ENCODE data around the gene OR56A1. TPM values are rescaled to one million over a fixed set of nuclear protein-coding genes. Genes with fewer than 3 reads are reported as not detected.
A peak's percentile ranks its signal among the peaks of the same experiment; 100 is the strongest.

OR56A1 gene
- total and polyA plus RNA-seq, 2 donors (not counting 1 experiment from before 2014, with no cell fraction given) = not detected

- 100% methylated on average over 1 of the region's 3 CpGs for WGBS (ENCODE audit: insufficient coverage)
- ChIA-PET CTCF (interaction anchor here (2.2 kb wide), 1 partner anchor 361 kb away, joined by 8 read pairs; no protein-coding TSS in a partner anchor), POLR2A (no interaction called here)
- Histone ChIP-seq H3K27ac (ENCODE audit: low read length in 2 of 2) (no peak overlapping the region), H3K79me2 (ENCODE audit: control insufficient read depth, insufficient read depth, low read length) (no peaks in the 10 kb centered on the region), H3K4me2 (replicated peaks; ENCODE audit: low read depth, low read length, poor library complexity, severe bottlenecking) (no peak overlapping the region), H3K27me3 (replicated peaks in 1 of 4; ENCODE audit: control extremely low read depth in 1 of 4, control insufficient read depth in 3 of 4, insufficient read depth in 4 of 4, low read length in 3 of 4) (no peaks in the 10 kb centered on the region), H2AFZ (ENCODE audit: insufficient read depth, low read depth, low read length, poor library complexity, severe bottlenecking) (no peak overlapping the region), H3K4me1 (ENCODE audit: control insufficient read depth in 2 of 2, insufficient read depth in 2 of 2, low read length in 2 of 2) (no peaks in the 10 kb centered on the region), H3K4me3 (ENCODE audit: control extremely low read depth in 1 of 5, extremely low read depth in 1 of 5, insufficient read depth in 1 of 5, low read depth in 2 of 5, low read length in 4 of 5) (no peak overlapping the region), H4K20me1 (ENCODE audit: control insufficient read depth, insufficient read depth, low read length, poor library complexity, severe bottlenecking) (no peaks in the 10 kb centered on the region), H3K36me3 (replicated peaks in 1 of 2; ENCODE audit: control extremely low read depth in 1 of 2, control insufficient read depth in 1 of 2, extremely low read depth in 1 of 2, insufficient read depth in 2 of 2, low read length in 1 of 2) (no peaks in the 10 kb centered on the region), H3K9me3 (ENCODE audit: control extremely low read depth in 1 of 3, control insufficient read depth in 2 of 3, insufficient read depth in 1 of 3, low read length in 2 of 3) (peaks cover 0 to 3% (median 0%) of the 10 kb centered on the region in 3 donors), H3K9ac (ENCODE audit: low read length) (no peak overlapping the region)
- TF ChIP-seq CTCF (IDR thresholded peaks at IDR 0.05) (peak; percentile 44), EZH2 (IDR thresholded peaks at IDR 0.05; ENCODE audit: borderline replicate concordance, insufficient read depth, low read depth, low read length, poor library complexity, severe bottlenecking) (no peak)
- intact Hi-C loops (cut with micrococcal nuclease) = no loop called here
- Mint-ChIP-seq H3K9me3 (ENCODE audit: insufficient read depth) (no peaks in the 10 kb centered on the region), H3K27ac (no peak overlapping the region), H3K4me1 (no peaks in the 10 kb centered on the region), H3K4me3 (no peak overlapping the region), H3K27me3 (peaks cover 15% of the 10 kb centered on the region)
- no peak for DNase-seq
- ATAC-seq (ENCODE audit: low read depth) = no peak
Observed at GRCh38 chr11:5992604-5993251, 37.8 kb downstream of the OR56A1 start.

- Histone ChIP-seq H3K9ac (ENCODE audit: low read length) (no peak overlapping the region), H3K27ac (ENCODE audit: low read length in 2 of 2) (no peak overlapping the region), H3K9me3 (ENCODE audit: control extremely low read depth in 1 of 3, control insufficient read depth in 2 of 3, insufficient read depth in 1 of 3, low read length in 2 of 3) (peaks cover 0 to 3% (median 0%) of the 10 kb centered on the region in 3 donors), H3K4me3 (ENCODE audit: control extremely low read depth in 1 of 5, extremely low read depth in 1 of 5, insufficient read depth in 1 of 5, low read depth in 2 of 5, low read length in 4 of 5) (no peak overlapping the region), H3K4me2 (replicated peaks; ENCODE audit: low read depth, low read length, poor library complexity, severe bottlenecking) (no peak overlapping the region), H3K27me3 (replicated peaks in 1 of 4; ENCODE audit: control extremely low read depth in 1 of 4, control insufficient read depth in 3 of 4, insufficient read depth in 4 of 4, low read length in 3 of 4) (no peaks in the 10 kb centered on the region), H2AFZ (ENCODE audit: insufficient read depth, low read depth, low read length, poor library complexity, severe bottlenecking) (no peak overlapping the region), H3K36me3 (replicated peaks in 1 of 2; ENCODE audit: control extremely low read depth in 1 of 2, control insufficient read depth in 1 of 2, extremely low read depth in 1 of 2, insufficient read depth in 2 of 2, low read length in 1 of 2) (no peaks in the 10 kb centered on the region), H3K79me2 (ENCODE audit: control insufficient read depth, insufficient read depth, low read length) (no peaks in the 10 kb centered on the region), H3K4me1 (ENCODE audit: control insufficient read depth in 2 of 2, insufficient read depth in 2 of 2, low read length in 2 of 2) (no peaks in the 10 kb centered on the region), H4K20me1 (ENCODE audit: control insufficient read depth, insufficient read depth, low read length, poor library complexity, severe bottlenecking) (no peaks in the 10 kb centered on the region)
- CTCF ChIA-PET = interaction anchor here (2.2 kb wide), 1 partner anchor 361 kb away, joined by 8 read pairs; no protein-coding TSS in a partner anchor
- no peak overlapping the region for H3K4me3 Mint-ChIP-seq
- H3K27ac Mint-ChIP-seq = no peak overlapping the region
- intact Hi-C loops (cut with micrococcal nuclease) = no loop called here
- TF ChIP-seq CTCF (IDR thresholded peaks at IDR 0.05) (no peak), EZH2 (IDR thresholded peaks at IDR 0.05; ENCODE audit: borderline replicate concordance, insufficient read depth, low read depth, low read length, poor library complexity, severe bottlenecking) (no peak)
- POLR2A ChIA-PET = no interaction called here
- H3K4me1 Mint-ChIP-seq = no peaks in the 10 kb centered on the region
- ATAC-seq (ENCODE audit: low read depth) (no peak), DNase-seq (no peak)
- H3K9me3 Mint-ChIP-seq (ENCODE audit: insufficient read depth) = no peaks in the 10 kb centered on the region
- 81% methylated on average over 3 of the region's 3 CpGs for WGBS (ENCODE audit: insufficient coverage)
- peaks cover 15% of the 10 kb centered on the region for H3K27me3 Mint-ChIP-seq
Observed at GRCh38 chr11:5992150-5992549, 38.4 kb downstream of the OR56A1 start.
